HepG2 (cell line): ENCODE data around the gene NUBPL. TPM values are rescaled to one million over a fixed set of nuclear protein-coding genes. Genes with fewer than 3 reads are reported as not detected.

Source experiments
- ATAC-seq: fragments of 200-7000 bp; cut with Tn5 transposase; 3 replicates; pipeline ENCODE4 v1.9.1; 2020; ENCODE audit warnings: mild to moderate bottlenecking, moderate library complexity
- BruUV-seq: library from RNA; stranded (reverse); fragments of 400-500 nt; replicated peaks from 2 replicates; lab custom pipeline; 2021; lab: Mats Ljungman, UMichigan
- CTCF ChIA-PET: fragments of 300-600 bp; formaldehyde crosslinking; extraction: SDS; loops from one replicate; lab custom pipeline; 2021; ENCODE audit warnings: low total read pairs, inconsistent platforms, low intra/inter-chr PET ratio; lab: Yijun Ruan, JAX
- POLR2A ChIA-PET: fragments of 350-600 bp; sonication (Branson Sonifier 250); formaldehyde crosslinking; loops from one replicate; lab custom pipeline; 2020; ENCODE audit warnings: antibody characterized with exemption, inconsistent platforms; lab: Yijun Ruan, JAX
- DNase-seq: peaks from one replicate; pipeline ENCODE4 v3.0.0-alpha.2; 2015; ENCODE audit warnings: low spot score
- FAIRE-seq: peaks from 3 replicates; lab custom pipeline; 2011; peaks lifted over from hg19 to GRCh38; lab: Jason Lieb, UNC
- H2AFZ ChIP-seq: one replicate; pipeline ENCODE4 v1.6.1; 2011; ENCODE audit warnings: low read length, inconsistent platforms
- H3K27ac ChIP-seq: fragments of 300-600 bp; 3 replicates; pipeline ENCODE4 v1.8.0; 2011; ENCODE audit warnings: mixed run types, mild to moderate bottlenecking, mixed read lengths, low read length, inconsistent platforms; ENCODE audit not compliant: insufficient read depth; ENCODE audit errors: extremely low read length
- H3K27me3 ChIP-seq, 2 experiments: fragments of 200-600 bp in 1 of 2; 2 replicates in 1 of 2; 3 replicates in 1 of 2; pipeline versions ENCODE4 v1.6.0 to v1.8.0; 2011; ENCODE audit warnings: low read length in 2 of 2, mild to moderate bottlenecking in 2 of 2, moderate library complexity in 2 of 2, inconsistent platforms in 1 of 2; ENCODE audit not compliant: insufficient read depth in 2 of 2, control insufficient read depth in 1 of 2
- H3K36me3 ChIP-seq, 2 experiments: fragments of 200-600 bp in 1 of 2; replicated peaks in 1 of 2; 2 replicates in 1 of 2; 3 replicates in 1 of 2; pipeline versions ENCODE4 v1.5.1 to v1.8.0; 2011; ENCODE audit warnings: low read length in 2 of 2, inconsistent platforms in 1 of 2; ENCODE audit not compliant: insufficient read depth in 2 of 2, control insufficient read depth in 1 of 2
- H3K4me1 ChIP-seq: 2 replicates; pipeline ENCODE4 v1.5.1; 2012; ENCODE audit warnings: low read length, inconsistent platforms; ENCODE audit not compliant: insufficient read depth
- H3K4me2 ChIP-seq: 2 replicates; pipeline ENCODE4 v1.6.0; 2011; ENCODE audit warnings: low read depth, low read length, inconsistent platforms
- H3K4me3 ChIP-seq, 3 experiments: fragments of 200-600 bp in 1 of 3; sonication (generic), shearing (Covaris generic) in 1 of 3; replicated peaks in 1 of 3; 2 replicates each; pipeline ENCODE4 v1.5.1; 2011 to 2016; ENCODE audit warnings: low read length in 3 of 3, inconsistent platforms in 2 of 3, low read depth in 2 of 3, mild to moderate bottlenecking in 2 of 3, control low read depth in 1 of 3, mixed read lengths in 1 of 3; ENCODE audit not compliant: insufficient read depth in 1 of 3
- H3K79me2 ChIP-seq: one replicate; pipeline ENCODE4 v1.6.1; 2011; ENCODE audit warnings: low read length, inconsistent platforms; ENCODE audit not compliant: insufficient read depth
- H3K9ac ChIP-seq: 2 replicates; pipeline ENCODE4 v1.6.0; 2011; ENCODE audit warnings: mild to moderate bottlenecking, low read depth, low read length, inconsistent platforms; ENCODE audit not compliant: insufficient read depth
- H3K9me3 ChIP-seq: 2 replicates; pipeline ENCODE4 v1.5.1; 2012; ENCODE audit warnings: mild to moderate bottlenecking, low read length
- H4K20me1 ChIP-seq: 2 replicates; pipeline ENCODE4 v1.6.0; 2011; ENCODE audit warnings: inconsistent platforms, mild to moderate bottlenecking, low read length, moderate library complexity; ENCODE audit not compliant: insufficient read depth
- E2F2 ChIP-seq: sonication (generic); formaldehyde crosslinking; IDR thresholded peaks from 2 replicates; pipeline ENCODE4 v1.4.0; 2020; ENCODE audit warnings: missing genetic modification reagents, borderline replicate concordance
- MED1 ChIP-seq: sonication (generic); formaldehyde crosslinking; IDR thresholded peaks from 2 replicates; pipeline ENCODE4 v1.4.0; 2020; ENCODE audit warnings: missing genetic modification reagents
- NR2F6 ChIP-seq, 2 experiments: IDR thresholded peaks; 2 replicates each; pipeline ENCODE4 v1.6.1; 2016; ENCODE audit warnings: antibody characterized with exemption in 1 of 2, mild to moderate bottlenecking in 1 of 2
- PHF21A ChIP-seq: sonication (generic); formaldehyde crosslinking; IDR thresholded peaks from 2 replicates; pipeline ENCODE4 v1.5.0; 2020; ENCODE audit warnings: mild to moderate bottlenecking, missing genetic modification reagents
- TAF1 ChIP-seq: sonication (generic); formaldehyde crosslinking; IDR thresholded peaks from 2 replicates; pipeline ENCODE4 v1.4.0; 2020; ENCODE audit warnings: missing genetic modification reagents
- ZFP1 ChIP-seq: IDR thresholded peaks from 2 replicates; pipeline ENCODE4 v1.6.1; 2016
- ZNF10 ChIP-seq: sonication (generic); formaldehyde crosslinking; IDR thresholded peaks from 2 replicates; pipeline ENCODE4 v1.4.0; 2020; ENCODE audit warnings: mild to moderate bottlenecking, low read depth, missing genetic modification reagents, borderline replicate concordance
- ZNF317 ChIP-seq: sonication (generic); formaldehyde crosslinking; IDR thresholded peaks from 2 replicates; pipeline ENCODE4 v1.5.0; 2020; ENCODE audit warnings: mild to moderate bottlenecking, missing genetic modification reagents
- ZNF441 ChIP-seq: sonication (generic); formaldehyde crosslinking; IDR thresholded peaks from 2 replicates; pipeline ENCODE4 v1.7.0; 2021; ENCODE audit warnings: missing genetic modification reagents, borderline replicate concordance
- ZNF850 ChIP-seq: sonication (generic); formaldehyde crosslinking; conservative IDR thresholded peaks from 2 replicates; pipeline ENCODE4 v1.9.0; 2021; ENCODE audit warnings: mild to moderate bottlenecking, missing genetic modification reagents
- whole genome bisulfite sequencing: methylation state at CpG from one replicate; pipeline ENCODE4 v1.1.6; 2017; ENCODE audit warnings: low lambda C conversion rate; 5-methylcytosine and 5-hydroxymethylcytosine counted together
- in situ Hi-C: cut with HindIII; loops from 2 replicates; pipeline ENCODE4 v1.10.0; 2017; ENCODE audit warnings: low pct_unique_long_range_greater_than_20kb; ENCODE audit not compliant: extremely low pct_ligation_motif_present
- intact Hi-C: fragments of 100-400 bp; cut with micrococcal nuclease; formaldehyde crosslinking; loops from one replicate; pipeline ENCODE4 v1.10.0; 2022; ENCODE audit not compliant: unreplicated experiment
- polyA plus RNA-seq, 8 experiments: library from polyadenylated mRNA; depleted of rRNA in 3 of 8; stranded (reverse) in 7 of 8; unstranded in 1 of 8; fragments of >200 nt; fragmentation: Illumina TruSeq in 4 of 8; extraction: Trizol in 4 of 8; gene quantifications; 2 replicates each; pipeline versions ENCODE4 v1.2.1 to v1.2.3, GENCODE V29; 2011 to 2016; ENCODE audit warnings: low read depth in 4 of 8, missing spikeins in 1 of 8, mixed read lengths in 1 of 8; ENCODE audit not compliant: insufficient read depth in 1 of 8
- total RNA-seq, 5 experiments: library from RNA; depleted of rRNA; stranded (reverse); fragments of >200 nt; fragmentation: Illumina TruSeq; extraction: Trizol; gene quantifications; 2 replicates each; pipeline ENCODE4 v1.2.3, GENCODE V29; 2016; ENCODE audit warnings: low read depth in 1 of 5

The NUBPL gene
- total and polyA plus RNA-seq, 2 of the 13 experiments (the other 11 are each of a cell fraction or from before 2014, with no cell fraction given), result 21.3 to 44.1 TPM

DNA sequence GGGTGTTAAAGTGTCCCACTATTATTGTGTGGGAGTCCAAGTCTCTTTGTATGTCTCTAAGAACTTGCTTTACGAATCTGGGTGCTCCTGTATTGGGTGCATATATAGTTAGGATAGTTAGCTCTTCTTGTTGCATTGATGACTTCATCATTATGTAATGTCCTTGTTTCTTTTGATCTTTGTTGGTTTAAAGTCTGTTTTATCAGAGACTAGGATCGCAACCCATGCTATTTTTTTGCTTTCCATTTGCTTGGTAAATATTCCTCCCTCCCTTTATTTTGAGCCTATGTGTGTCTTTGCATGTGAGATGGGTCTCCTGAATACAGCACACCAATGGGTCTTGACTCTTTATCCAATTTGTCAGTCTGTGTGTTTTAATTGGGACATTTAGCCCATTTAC lies 57.7 kb downstream of the NUBPL start (continued):
- TF ChIP-seq MED1 (CRISPR knock-in tag), result peak; percentile 12; the same call in 1 of the 2 replicates

GRCh38 chr14:31619440-31619839 lies 58.2 kb downstream of the NUBPL start:
- no peak overlapping the region for H3K4me3 ChIP-seq
- no peaks in the 10 kb centered on the region for H4K20me1 ChIP-seq
- POLR2A ChIA-PET, result no interaction called here
- H3K4me1 ChIP-seq, result peaks cover 20% of the 10 kb centered on the region
- TF ChIP-seq ZFP1 (CRISPR knock-in tag), result no peak
- TF ChIP-seq PHF21A (CRISPR knock-in tag), result 0 out of 2 replicates have a peak, but pooled peaks have one; percentile 8
- no peak for TF ChIP-seq ZNF850 (CRISPR knock-in tag)
- TF ChIP-seq ZNF10 (CRISPR knock-in tag), result no peak
- TF ChIP-seq ZNF441 (CRISPR knock-in tag), result no peak
- TF ChIP-seq ZNF317 (CRISPR knock-in tag), result peak; percentile 94
- TF ChIP-seq NR2F6 (IDR thresholded peaks at IDR 0.05), result no peak
- no peak for TF ChIP-seq NR2F6 (CRISPR knock-in tag; IDR thresholded peaks at IDR 0.05)
- no peak for TF ChIP-seq TAF1 (CRISPR knock-in tag)
- TF ChIP-seq E2F2 (CRISPR knock-in tag), result no peak
- TF ChIP-seq, all 625 proteins: peak for 2
- in situ Hi-C loops, result no loop called here
- no peak for ATAC-seq
- H3K4me2 ChIP-seq, result no peak overlapping the region
- H3K9me3 ChIP-seq, result peaks cover 33% of the 10 kb centered on the region
- H2AFZ ChIP-seq, result no peak overlapping the region
- no peak for FAIRE-seq
- no TSS peak for BruUV-seq
- no peaks in the 10 kb centered on the region for H3K27me3 ChIP-seq
- H3K27ac ChIP-seq, result no peak overlapping the region
- no peak overlapping the region for H3K9ac ChIP-seq
- intact Hi-C loops, result no loop called here
- no peak for DNase-seq
- H3K79me2 ChIP-seq, result no peaks in the 10 kb centered on the region
- CTCF ChIA-PET, result no interaction called here
- WGBS, result 95% methylated on average over 4 of the region's 4 CpGs
- H3K36me3 ChIP-seq, result peaks cover 4 to 10% of the 10 kb centered on the region in 2 experiments; a peak in 3 of 5 replicates
